WERI-Rb-1 (cell line): ENCODE results near the gene ASIC4.

Source experiments
- DNase-seq: peaks from one replicate; pipeline ENCODE4 v3.0.0-alpha.2; 2020
- H3K27ac ChIP-seq: fragments of 250-450 bp; sonication (Bioruptor Pico); 2 replicates; pipeline ENCODE4 v1.5.1; 2020; ENCODE audit warnings: mild to moderate bottlenecking, moderate library complexity
- H3K27me3 ChIP-seq: fragments of 250-450 bp; sonication (Bioruptor Pico); 2 replicates; pipeline ENCODE4 v1.5.1; 2021; ENCODE audit warnings: mild to moderate bottlenecking, low read depth, moderate library complexity; ENCODE audit not compliant: insufficient read depth, severe bottlenecking
- H3K36me3 ChIP-seq: fragments of 250-450 bp; sonication (Bioruptor Pico); 2 replicates; pipeline ENCODE4 v1.5.1; 2020; ENCODE audit warnings: mild to moderate bottlenecking, moderate library complexity
- H3K4me3 ChIP-seq: 2 replicates; pipeline ENCODE4 v1.5.1; 2011; ENCODE audit warnings: low read depth, mild to moderate bottlenecking, control low read depth, low read length
- H3K9me3 ChIP-seq: fragments of 250-450 bp; sonication (Bioruptor Pico); 2 replicates; pipeline ENCODE4 v1.5.1; 2021; ENCODE audit warnings: mild to moderate bottlenecking, moderate library complexity; ENCODE audit not compliant: severe bottlenecking
- TF ChIP-seq, protein P1 (sequence below): IDR thresholded peaks from 2 replicates; pipeline ENCODE4 v1.5.1; 2011; ENCODE audit warnings: low read depth, mild to moderate bottlenecking, control low read depth, inconsistent platforms, low read length

The ASIC4 gene

DNA sequence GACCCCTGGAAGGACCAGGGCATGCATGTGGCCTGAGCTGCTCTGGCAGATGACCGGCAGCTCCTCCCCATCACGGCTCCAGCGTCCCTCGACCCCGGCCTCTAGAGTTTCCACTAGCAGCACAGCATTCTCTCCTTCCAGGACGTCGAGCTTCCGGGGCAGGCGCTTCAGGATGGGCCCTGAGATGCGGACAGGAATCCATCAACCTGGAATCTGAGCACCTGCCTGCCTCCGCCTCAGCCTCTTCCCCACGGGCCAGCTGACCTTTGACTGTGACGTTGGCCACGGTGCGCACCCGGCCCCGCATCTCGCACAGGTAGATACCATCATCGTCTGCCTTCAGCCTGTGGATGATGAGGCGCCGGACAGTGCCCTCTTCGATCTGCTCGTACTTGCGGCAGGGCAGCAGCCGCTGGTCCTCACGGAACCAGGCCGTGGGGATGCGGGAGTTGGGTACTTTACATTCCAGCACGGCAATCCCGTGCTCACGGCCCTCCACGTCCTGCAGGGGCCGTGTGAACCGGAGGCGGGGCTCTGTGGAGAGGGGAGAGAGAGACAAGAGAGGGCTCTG, 53.6 kb downstream of the ASIC4 start:
- H3K27ac ChIP-seq, result no peak overlapping the region
- no peaks in the 10 kb centered on the region for H3K9me3 ChIP-seq
- no peak overlapping the region for H3K4me3 ChIP-seq
- TF ChIP-seq, protein P1, sequence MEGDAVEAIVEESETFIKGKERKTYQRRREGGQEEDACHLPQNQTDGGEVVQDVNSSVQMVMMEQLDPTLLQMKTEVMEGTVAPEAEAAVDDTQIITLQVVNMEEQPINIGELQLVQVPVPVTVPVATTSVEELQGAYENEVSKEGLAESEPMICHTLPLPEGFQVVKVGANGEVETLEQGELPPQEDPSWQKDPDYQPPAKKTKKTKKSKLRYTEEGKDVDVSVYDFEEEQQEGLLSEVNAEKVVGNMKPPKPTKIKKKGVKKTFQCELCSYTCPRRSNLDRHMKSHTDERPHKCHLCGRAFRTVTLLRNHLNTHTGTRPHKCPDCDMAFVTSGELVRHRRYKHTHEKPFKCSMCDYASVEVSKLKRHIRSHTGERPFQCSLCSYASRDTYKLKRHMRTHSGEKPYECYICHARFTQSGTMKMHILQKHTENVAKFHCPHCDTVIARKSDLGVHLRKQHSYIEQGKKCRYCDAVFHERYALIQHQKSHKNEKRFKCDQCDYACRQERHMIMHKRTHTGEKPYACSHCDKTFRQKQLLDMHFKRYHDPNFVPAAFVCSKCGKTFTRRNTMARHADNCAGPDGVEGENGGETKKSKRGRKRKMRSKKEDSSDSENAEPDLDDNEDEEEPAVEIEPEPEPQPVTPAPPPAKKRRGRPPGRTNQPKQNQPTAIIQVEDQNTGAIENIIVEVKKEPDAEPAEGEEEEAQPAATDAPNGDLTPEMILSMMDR, result no peak
- no peaks in the 10 kb centered on the region for H3K27me3 ChIP-seq
- no peak for DNase-seq
- H3K36me3 ChIP-seq, result peaks cover 45% of the 10 kb centered on the region

DNA sequence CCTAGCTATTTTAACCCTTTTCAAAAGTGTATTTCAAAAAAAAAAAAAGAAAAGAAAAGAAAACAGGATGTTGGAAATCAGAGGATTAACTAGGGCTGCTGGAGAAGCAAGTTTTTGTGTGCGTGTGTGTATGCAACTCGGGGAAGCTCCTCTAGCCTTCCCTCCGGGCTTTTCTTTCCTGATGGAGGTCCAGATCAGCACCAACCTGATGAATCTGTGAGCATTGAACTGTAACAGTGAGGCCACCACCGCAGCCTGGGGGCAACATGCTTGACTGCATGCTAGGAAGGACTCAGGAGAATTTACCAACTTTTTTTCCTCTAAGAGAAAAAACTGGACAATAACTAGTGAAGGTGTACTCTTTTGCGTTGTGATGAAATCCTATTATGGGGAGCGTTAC, 54.8 kb downstream of the ASIC4 start:
- DNase-seq, result peak; percentile 44
- peak overlapping the region; percentile 64 for H3K4me3 ChIP-seq

DNA sequence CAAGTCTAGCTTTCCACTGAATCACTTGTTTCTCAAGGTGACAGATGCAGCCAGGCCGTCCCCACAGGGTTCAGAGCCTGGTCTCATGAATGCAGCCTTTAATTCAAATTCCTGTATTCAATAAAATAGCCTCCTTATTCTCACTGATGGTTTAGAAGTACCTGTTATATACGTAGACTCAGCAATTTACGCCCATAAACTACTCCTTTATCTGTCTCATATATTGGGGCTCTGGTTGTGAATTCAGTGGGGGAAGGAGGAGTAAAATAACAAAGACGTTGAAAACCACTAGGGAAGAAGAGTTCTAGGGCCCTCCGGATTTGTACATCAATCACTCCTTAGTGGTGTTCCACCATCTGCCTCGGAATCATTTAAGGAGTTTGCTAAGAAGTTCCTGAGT, 55.4 kb downstream of the ASIC4 start:
- H3K4me3 ChIP-seq, result peak overlapping the region; percentile 64
- TF ChIP-seq, protein P1, result no peak
- H3K36me3 ChIP-seq, result peaks cover 31% of the 10 kb centered on the region
- H3K27ac ChIP-seq, result peak overlapping the region; percentile 72
- DNase-seq, result no peak
- no peaks in the 10 kb centered on the region for H3K27me3 ChIP-seq
- no peaks in the 10 kb centered on the region for H3K9me3 ChIP-seq

More for the DNA sequence above, 54.8 kb downstream of the ASIC4 start:
- Histone ChIP-seq H3K27ac (peak overlapping the region; percentile 72), H3K36me3 (peaks cover 37% of the 10 kb centered on the region), H3K9me3 (no peaks in the 10 kb centered on the region), H3K27me3 (no peaks in the 10 kb centered on the region)
- TF ChIP-seq, protein P1, result no peak

DNA sequence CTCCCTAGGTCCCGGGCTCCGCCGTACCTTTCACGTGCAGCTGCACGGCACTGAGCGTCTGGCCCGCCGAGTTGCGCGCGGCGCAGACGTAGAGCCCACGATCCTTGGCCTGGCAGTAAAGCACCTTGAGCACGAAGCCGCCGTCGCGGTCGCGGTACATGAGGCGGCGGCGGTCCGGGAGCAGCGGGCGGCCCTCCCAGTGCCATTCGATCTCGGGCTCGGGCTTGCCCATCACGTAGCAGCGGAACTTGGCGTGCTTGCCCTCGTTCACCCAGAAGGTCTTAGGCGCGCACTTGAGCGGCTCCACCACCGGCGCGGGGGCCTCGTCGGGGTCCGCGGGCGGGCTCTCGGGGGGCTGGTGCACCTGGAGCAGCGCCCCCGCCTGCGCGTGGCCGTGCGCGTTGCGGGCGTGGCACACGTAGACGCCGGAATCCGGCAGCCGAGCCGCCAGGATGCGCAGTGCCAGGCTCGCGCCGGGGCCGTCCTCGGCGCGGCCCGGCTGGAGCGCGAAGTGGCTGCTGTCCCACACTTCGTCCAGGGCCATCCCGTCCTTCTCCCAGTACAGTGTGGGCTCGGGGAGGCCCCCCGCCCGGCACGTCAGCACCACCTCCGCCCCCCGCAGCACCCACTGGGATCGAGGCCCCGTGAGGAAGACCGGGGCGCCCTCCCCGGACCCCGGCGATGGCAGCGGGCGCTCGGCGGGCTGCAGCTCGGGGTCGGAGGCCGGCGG, 56.1 kb downstream of the ASIC4 start:
- Histone ChIP-seq H3K9me3 (no peaks in the 10 kb centered on the region), H3K4me3 (peak overlapping the region; percentile 64), H3K27me3 (no peaks in the 10 kb centered on the region), H3K27ac (peak overlapping the region; percentile 72), H3K36me3 (peaks cover 25% of the 10 kb centered on the region)
- DNase-seq, result no peak
- TF ChIP-seq, protein P1, result 0 out of 2 replicates have a peak, but pooled peaks have one; percentile 12

DNA sequence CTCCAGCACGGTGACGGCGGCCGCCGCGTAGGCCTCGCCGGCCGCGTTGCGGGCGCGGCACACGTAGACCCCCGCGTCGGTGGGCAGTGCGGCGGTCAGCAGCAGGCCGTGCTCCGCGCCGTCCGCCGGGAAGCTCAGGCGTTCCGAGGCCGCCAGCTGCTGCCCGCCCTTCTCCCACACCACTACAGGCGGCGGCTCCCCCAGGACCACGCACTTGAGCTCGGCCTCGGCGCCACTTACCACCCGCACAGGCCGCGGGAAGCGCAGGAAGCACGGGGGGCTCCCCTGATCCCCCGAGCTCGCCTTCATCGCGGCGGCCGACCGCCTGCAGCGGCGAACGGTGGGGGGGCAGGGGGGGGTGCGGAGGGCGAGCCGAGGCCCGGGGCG, 56.6 kb downstream of the ASIC4 start:
- Histone ChIP-seq H3K36me3 (peaks cover 25% of the 10 kb centered on the region), H3K27ac (peak overlapping the region; percentile 72), H3K27me3 (no peaks in the 10 kb centered on the region), H3K4me3 (peak overlapping the region; percentile 64), H3K9me3 (no peaks in the 10 kb centered on the region)
- TF ChIP-seq, protein P1, result no peak
- DNase-seq, result no peak
